PC-9 (cell line): ENCODE data around the gene RAD18.

Experiments used
- CTCF ChIP-seq: fragments of 200-600 bp; sonication (generic); conservative IDR thresholded peaks from 2 replicates; pipeline ENCODE4 v1.6.1; 2017; ENCODE audit warnings: mixed run types, antibody characterized with exemption, mild to moderate bottlenecking, moderate library complexity
- EZH2 ChIP-seq: fragments of 200-600 bp; sonication (generic); IDR thresholded peaks from 2 replicates; pipeline ENCODE4 v1.8.0; 2017; ENCODE audit warnings: antibody characterized with exemption, low read depth

- no peak for TF ChIP-seq CTCF
- no peak for TF ChIP-seq EZH2
Observed at GRCh38 chr3:8856071-8856470, 107.2 kb downstream of the RAD18 start.
